SW 1271 (cell line): ENCODE data around the gene JMJD4.
A peak's percentile ranks its signal among the peaks of the same experiment; 100 is the strongest.

Experiments
- DNase-seq, 2 experiments: peaks; one replicate each; lab custom pipeline; 2025; lab: John Stamatoyannopoulos, UW

Gene JMJD4, protein sequence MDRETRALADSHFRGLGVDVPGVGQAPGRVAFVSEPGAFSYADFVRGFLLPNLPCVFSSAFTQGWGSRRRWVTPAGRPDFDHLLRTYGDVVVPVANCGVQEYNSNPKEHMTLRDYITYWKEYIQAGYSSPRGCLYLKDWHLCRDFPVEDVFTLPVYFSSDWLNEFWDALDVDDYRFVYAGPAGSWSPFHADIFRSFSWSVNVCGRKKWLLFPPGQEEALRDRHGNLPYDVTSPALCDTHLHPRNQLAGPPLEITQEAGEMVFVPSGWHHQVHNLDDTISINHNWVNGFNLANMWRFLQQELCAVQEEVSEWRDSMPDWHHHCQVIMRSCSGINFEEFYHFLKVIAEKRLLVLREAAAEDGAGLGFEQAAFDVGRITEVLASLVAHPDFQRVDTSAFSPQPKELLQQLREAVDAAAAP

DNA sequence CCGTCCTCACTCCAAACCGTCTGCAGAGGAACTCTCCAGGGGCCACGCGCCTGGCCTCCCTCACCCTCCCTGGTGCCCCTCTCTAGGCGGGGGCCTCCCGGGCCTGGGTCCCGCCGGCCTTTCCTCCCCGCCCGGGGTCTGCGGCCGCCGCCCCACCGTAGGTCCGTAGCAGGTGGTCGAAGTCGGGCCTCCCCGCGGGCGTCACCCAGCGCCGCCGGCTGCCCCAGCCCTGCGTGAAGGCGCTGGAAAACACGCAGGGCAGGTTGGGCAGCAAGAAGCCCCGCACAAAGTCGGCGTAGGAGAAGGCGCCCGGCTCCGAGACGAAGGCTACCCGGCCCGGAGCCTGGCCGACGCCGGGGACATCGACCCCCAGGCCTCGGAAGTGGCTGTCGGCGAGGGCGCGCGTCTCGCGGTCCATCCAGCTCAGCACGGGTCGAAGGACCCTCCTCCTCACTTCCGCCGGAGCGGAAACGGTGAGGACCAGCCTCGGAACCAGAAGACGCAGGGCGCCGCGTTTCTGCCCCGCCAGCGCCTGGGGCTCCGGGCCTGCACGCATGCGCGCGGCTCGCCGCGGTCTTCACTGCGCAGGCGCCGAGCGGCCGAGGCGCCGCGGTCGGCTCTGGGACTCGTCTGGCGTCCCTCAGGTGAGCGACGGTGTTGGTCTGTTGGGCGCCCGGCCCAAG lies at the start of gene JMJD4, which contains the start of gene SNAP47:
Gene JMJD4 (minus strand): TSS at position 447 of the 683 bp plus-strand sequence. CDS start 29 bp downstream, at position 418.
Gene SNAP47 (plus strand): TSS at position 580 of the 683 bp plus-strand sequence. CDS start 12,302 bp downstream, outside the sequence.
- peak; percentile 68 to 71 for DNase-seq

DNA sequence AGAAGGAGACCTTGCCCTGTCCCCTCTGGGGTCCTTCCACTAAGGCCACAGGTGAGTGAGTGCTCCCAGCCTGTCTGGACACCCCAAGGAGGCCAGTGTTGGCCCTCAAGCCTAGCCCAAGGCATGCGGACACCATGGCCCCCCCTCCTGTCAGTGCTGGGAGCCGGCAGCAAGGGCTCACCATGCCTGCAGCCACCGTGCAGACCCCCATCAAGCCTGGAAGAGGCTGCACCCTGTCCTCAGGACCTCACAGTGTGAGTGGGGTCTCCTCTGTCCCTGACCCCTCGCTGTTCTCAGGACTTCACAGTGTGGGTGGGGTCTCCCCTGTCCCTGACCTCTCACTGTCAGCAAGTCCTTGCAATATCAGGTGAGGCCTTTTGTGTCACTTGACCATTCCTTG lies 47.1 kb upstream of the JMJD4 start:
- no peak for DNase-seq

DNA sequence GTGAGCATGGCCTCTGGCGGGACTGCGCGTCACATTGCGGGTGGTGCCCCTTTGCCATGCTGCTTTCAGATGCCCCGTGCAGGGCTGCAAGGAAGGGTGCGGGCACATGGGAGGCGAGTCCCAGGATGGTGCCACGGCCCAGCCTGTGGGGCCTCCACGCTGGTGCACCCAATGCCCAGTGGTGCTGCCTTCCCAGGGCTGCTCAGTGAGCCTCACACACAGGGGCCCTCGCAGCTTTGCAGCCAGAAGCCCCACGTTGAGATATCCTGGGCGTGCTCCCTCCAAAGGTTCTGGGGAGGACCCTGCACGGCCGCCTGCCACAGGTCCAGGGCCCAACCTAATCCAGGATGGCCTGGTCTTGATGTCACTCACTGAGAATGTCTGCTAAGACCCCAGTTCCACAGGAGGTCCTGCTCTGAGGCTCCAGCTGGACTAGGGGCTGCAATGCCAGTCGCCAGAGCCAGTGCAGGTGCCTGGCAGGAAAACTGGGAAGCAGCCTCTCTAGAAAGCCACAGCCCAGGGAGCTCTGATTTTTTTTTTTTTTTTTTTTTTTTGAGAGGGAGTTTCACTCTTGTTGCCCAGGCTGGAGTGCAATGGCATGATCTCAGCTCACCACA lies 46.3 kb upstream of the JMJD4 start:
- no peak for DNase-seq

DNA sequence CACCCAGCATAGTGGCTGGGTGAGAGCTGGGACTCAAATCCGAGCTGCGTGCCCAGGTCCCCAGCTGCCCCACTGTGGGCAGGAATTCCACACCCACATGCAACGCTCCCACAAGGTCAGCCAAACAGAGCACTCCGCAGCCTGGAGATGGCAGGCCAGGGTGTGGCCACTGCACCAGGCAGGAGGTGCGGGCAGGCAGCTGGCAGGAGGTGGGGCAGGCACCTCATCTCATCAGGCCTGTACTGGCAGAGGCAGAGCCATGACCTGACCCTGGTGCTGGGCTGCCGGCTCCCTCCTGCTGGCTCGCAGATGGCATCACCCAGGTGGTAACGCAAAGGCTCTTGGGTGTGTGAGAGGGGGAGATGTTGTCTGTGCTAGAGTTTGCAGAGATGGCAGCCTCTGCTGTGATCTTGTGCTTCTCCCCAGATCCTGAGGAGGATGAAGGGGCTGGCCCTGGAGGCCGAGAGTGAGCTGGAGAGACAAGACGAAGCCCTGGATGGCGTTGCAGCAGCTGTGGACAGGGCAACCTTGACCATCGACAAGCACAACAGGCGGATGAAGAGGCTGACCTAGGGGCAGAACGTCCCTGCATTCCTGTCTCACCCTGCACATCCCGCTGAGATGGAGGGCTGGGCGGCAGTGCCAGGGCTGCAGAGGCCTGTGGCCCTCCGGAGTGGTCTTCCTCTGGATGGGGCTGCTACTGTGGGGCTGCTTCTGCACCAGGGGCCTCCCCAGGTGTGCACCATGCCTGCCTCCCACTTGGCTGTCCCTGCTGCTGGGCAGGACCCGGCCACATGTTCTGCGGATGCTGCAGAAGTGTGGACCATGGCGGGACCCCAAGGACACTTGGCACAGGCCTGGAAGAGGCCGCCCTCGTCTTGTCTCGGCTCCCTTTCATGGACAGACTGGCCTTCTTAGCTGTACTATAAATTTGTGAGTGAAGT lies 45.3 kb upstream of the JMJD4 start:
- DNase-seq = no peak

DNA sequence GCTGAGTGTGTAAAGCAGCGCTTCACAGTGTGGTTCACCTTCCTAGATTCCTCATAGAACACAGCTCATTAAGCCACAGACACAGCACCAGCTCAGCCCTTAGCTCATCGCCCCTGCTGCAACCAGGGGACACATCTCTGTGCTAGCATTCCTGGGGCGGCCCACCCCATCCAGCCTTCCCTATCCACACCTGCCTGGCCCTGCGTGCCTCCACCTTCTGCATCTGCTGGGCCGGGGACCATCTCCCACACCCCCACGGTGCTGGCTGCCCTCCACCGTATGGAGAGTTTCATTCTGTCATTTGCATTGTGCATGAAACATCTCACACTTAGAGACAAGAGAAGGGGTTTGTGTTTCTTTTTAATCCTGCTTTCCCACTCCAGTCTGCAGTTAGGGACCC lies 44.6 kb upstream of the JMJD4 start:
- no peak for DNase-seq

DNA sequence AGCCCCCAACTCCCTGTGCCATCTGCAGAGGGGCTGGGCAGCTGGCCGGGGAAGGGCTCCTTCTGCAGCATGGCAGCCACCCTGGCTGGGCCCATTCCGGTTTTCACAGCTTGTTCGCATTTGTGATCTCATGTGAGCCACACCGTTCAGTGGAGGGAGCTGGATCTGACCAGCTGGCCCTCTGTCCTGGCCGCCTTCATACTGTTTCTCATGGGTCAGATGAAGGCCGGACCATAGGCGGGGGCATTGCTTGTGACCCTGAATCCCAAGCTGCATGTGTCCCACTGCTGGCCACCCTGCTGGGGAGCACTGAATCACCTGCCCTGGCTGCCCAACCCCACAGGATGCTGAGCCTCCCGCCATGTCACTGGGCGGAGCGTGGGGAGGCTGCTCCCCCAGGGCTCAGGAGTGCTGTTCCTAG lies 43.9 kb upstream of the JMJD4 start:
- no peak for DNase-seq

DNA sequence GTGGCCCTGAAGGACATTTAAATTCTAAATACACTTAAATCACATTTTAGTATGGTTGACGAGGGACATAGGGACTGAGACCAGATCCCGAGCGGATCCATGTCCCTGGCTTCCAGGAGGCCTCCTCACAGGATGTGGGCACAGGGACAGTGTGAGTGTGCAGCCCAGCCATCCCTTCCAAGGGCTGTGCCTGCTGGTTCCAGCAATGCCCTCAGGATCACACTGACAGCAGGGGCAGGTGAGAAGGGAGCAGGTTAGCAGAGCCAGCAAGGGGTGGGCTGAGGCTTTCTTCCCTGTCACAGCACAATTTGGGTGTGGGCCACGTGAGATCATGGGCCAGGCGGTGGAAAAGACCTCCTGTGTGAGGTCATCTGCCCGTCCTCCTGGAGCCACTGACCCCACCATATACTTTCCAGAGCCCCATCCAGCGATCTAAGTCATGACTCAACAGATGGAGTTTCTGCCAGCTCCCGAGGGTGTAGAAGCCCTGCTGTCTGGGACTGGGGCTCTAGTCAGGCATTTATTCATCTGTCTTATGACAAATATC lies 43.4 kb upstream of the JMJD4 start:
- no peak for DNase-seq

DNA sequence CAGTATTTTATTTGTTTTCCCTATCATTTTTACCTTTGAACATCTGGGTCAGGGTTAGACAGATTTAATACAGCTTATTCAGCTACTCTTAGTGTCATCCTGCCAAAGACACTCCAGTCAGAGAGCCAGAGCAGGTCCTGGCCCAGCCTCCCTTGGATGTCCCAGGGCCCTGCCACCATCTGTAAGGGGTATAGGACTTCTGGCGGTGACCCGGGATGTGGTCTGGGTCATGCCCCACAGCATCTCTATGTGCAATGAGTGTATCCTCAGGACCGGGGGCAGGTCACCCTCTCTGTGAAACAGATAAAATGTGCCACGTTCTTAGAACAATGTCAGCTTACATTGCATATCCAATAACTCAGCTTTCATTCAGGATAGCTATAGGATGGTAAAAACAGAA lies 42.5 kb upstream of the JMJD4 start:
- DNase-seq = no peak

DNA sequence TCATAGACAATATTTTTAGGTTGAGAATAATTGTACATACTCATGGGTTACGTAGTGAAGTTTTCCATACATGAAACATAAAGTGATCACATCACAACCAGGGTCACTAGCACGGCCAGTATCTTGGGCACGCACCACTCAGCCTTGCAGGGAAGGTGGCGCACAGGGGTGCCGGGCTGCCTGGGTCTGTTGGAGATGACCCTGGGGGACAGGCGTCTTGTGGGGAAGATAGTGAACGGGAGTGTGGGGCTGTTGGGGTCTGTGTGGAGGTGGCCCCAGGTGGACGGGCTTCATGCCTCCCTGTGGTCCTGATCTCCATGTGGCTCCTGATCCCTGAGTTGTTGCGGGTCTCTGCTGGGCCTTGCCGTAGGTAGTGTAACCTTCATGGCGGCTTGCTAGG lies 42.1 kb upstream of the JMJD4 start:
- DNase-seq = no peak

DNA sequence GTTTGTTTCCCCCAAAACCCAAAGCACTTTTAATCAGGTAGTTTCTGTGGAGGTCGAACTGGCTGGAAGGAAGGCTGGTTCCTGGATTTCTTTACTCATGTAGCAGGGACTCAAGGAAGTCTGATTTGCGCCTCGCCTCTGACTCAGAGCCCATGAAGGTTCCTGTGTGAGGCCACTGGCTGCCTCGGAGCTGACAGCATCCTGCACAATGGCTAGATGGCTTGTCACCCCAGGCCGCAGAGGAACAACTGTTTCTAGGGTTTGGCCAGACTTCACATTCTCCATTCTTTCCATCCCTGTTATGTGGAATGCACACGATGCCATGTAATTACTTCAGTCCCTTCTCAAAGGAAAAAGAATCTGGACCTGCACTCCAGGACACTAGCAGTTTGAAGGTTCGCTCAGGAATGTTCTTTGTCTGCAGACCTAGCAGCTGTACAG lies 41.2 kb upstream of the JMJD4 start:
- DNase-seq = no peak

DNA sequence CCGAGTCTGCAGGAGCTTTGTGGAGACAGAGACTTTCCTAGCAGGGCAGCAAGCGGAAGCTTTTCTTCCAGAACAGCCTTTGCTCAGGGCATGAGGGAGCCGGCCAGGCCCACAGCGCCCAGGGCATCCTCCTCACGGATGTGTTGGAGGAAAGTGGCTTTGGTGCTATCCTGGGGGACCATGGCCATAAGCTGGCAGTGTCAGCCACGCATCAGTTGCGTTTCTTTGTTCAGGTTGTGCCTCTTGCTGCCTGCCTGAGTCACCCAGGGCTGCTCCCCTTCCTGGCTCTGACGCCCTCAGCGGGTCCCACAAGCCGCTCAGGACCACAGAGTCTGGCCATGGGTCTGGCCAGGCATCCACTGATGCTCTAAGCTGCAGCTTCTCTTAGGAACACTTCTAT lies 40.7 kb upstream of the JMJD4 start:
- no peak for DNase-seq

DNA sequence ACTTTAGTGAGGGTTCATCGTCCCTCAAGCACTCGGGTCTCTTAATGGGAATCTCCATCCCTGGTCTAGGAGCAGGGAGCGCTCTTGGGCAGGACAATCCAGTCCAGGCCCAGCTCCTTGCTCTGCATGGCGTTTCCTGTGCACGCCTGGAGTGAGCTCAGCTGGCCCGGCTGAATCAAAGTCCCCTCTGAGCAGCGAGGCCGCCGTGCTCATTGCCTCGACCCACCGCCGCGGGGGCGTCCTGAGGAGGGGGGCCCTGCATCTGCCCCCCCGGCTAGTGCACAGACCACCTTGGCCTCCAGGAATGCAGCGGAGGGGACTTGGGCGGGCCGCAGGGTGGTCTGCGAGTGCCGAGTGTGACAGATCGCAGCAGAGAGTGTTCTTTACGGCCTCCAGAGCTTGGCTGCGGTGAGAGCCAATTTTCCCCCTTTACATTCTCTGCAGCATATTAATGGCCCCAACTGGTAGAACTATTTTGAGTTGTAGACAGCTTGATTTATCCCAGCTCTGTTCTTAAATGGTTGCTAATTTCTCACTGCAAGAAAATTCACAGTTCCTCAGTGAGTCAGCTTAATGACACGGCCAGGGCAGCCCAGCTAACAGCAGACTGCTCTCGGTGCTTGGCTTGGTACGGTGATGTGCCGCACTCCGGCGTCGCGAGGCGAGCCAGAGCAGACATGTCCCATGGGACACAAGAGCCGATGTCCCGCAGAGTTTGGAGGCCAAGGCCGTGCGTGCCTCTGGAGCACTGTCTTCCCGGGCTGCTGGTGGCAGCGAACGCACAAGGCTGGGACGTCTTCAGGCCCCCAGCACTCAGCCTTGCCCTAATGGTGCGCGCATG lies 39.9 kb upstream of the JMJD4 start:
- DNase-seq = no peak

DNA sequence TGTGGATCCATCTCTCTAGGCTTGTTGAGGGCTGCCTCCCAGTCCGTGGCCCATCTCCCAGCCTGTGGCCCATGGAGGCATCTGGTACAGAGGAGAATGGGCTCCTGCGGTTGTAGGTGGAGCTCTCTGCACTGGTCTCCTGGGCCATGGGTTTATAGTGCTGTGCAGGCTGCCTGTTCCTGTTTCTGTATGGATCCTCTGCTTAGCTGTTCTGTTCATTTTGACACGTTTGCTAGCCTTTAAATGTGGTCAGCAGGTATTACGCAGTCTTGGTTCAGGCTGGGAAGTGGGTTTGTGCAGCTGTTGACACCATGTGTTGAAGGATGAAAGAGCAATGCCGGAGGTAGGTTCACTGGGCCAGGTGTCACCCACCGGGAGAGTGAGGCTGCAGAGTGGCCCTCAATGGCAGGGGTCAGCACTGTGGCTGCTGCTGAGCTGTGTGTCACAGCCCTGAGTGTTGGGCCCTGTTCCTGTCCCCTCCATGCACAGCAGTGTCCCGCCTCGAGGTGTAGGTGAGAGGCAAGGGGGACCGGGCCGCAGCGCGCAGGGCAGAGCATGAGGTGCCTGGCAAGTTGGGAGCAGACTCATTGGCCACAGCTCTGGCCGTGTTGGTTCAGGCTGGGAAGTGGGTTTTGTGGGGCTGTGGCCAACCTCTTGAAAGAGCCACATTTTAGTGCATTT lies 39.1 kb upstream of the JMJD4 start:
- no peak for DNase-seq

DNA sequence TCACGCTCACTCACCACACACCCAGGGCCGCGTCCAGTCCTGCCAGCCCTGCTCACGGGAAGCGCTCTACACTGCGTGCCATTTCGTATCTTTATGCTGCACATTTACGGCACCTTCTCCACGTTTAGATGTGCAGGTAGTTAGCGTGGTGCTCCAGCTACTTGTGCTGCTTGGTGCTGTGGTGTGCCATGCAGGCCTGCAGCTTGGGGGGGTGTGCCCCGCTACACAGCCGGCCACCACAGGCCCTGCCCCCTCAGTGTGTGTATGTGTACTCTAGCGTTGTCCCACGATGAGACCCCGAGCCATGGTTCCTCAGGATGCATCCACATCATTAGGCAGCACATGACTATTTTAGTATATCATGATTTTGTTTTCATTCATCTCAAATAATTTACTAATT lies 38.5 kb upstream of the JMJD4 start:
- DNase-seq = no peak

DNA sequence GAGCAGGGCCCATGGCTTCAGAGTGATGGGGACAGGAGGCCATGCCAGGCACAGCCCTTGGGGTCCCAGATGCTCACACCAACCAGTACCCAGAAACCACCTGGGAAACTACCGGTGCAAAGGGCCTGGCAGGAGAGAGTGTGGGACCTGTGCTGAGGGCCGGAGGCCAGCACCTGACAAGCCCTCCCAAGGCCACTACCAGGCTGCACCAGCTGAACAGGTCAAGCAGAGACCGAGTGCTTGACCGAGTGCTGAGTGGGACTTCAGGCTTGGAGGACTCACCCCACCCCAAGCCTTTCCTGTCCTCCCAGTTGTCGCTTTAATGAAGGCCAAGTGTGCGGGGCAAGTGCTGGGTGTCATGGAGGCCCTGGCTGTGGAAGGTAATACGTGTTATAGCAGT lies 36.7 kb upstream of the JMJD4 start:
- DNase-seq = no peak

DNA sequence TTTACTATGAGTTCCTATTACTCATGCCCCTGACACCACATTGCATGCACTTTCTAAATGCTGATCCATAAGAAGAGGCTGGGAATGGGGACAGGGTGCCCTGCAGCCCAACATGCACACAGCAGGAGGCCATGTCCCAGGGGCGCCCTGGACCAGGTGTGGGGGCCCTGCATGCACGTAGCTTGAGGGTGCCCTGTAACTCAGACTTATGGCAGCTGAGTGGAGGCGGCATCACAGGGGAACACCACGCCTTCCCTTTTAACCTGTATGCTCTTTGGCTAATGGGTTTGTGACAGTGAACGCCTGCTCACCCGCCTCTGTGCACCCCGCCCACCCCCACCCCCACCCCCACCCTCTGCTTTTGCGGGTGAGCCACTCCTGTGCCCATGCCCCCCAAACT lies 36.2 kb upstream of the JMJD4 start:
- no peak for DNase-seq

DNA sequence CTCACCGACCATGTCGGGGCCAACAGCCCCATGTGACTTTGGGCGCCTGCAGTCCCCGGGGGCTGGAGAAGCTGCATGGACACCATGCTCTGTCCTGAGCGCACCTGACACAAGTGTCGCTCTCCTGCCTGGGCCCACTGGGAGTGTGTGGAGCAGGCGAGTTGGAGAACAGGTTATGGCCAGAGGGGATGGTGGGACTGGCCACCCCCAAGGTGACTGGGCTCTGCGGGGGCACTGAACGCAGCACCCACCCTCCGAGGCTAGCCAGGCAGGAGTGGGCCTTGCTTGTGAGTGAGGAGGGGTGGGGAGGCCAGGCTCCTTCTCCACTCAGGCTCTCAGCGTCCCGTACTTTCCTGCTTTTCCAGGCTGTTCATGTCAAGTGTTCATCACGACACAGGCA lies 35.7 kb upstream of the JMJD4 start:
- no peak for DNase-seq

DNA sequence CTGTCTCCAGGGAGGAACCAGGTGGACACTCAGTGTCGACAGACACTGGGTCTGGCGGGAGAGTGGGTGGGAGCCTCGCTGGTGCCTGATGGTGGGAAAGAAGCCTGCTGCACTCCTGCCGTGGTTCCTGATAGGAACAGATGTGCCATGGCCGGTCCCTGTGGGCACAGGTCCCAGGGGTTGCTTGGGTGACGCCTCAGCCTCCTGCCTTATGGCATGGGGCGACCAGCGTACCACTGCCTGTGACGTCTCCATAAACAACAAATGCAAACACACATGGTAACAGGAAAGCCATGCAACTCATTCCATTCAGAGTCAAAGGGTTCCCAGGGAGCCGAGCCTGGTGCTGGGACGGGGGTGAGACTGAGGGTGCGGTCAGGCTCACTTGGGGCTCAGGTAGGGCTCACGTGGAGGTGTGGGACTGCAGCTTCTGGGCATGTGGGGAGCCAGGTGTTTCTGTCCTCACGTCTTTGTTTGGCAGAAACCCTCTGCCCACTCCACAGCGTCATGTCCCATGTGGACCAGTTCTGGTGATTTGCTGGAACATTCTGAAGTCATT lies 34.9 kb upstream of the JMJD4 start:
- no peak for DNase-seq
